Subcutaneous adipose tissue (tissue), 4 donors: ENCODE measurements around the gene PCDHA3. TPM values are rescaled to one million over a fixed set of nuclear protein-coding genes. Genes with fewer than 3 reads are reported as not detected.

ENCODE experiments used
- CTCF ChIP-seq: fragments of 450-650 bp; IDR thresholded peaks from one replicate; pipeline ENCODE4 v1.5.1; 2016; ENCODE audit warnings: low read depth, mild to moderate bottlenecking, control low read depth, antibody characterized with exemption, moderate library complexity
- total RNA-seq, 4 donors: library from RNA; depleted of rRNA; stranded (reverse); fragments of >200 nt; gene quantifications; one replicate each; pipeline ENCODE4 v1.1.0, GENCODE V29; 2016

Gene PCDHA3
- under 1 TPM; 0.16 to 0.34 (median 0.20) TPM for total RNA-seq

- TF ChIP-seq CTCF: no peak
These were observed at the start of gene PCDHA3 for GRCh38 chr5:140800816-140801493. PCDHA3 (plus strand) TSS chr5:140801057.

GRCh38 chr5:140753561-140753960, 47.3 kb upstream of the PCDHA3 start:
- no peak for TF ChIP-seq CTCF

- TF ChIP-seq CTCF: no peak
These were observed 36.5 kb upstream of the PCDHA3 start for GRCh38 chr5:140764177-140764973.

- no peak for TF ChIP-seq CTCF
These were observed 33.4 kb upstream of the PCDHA3 start for GRCh38 chr5:140767444-140767843.

GRCh38 chr5:140780512-140780911, 20.3 kb upstream of the PCDHA3 start:
- no peak for TF ChIP-seq CTCF

GRCh38 chr5:140785905-140786686, 14.8 kb upstream of the PCDHA3 start, which contains the start of gene PCDHA1:
PCDHA1 (plus strand) TSS chr5:140786140.
- no peak for TF ChIP-seq CTCF

- no peak for TF ChIP-seq CTCF
These were observed 9.8 kb upstream of the PCDHA3 start for GRCh38 chr5:140791089-140791488.
